ENCODE data around the gene TCFL5. TPM values are rescaled to one million over a fixed set of nuclear protein-coding genes. Genes with fewer than 3 reads are reported as not detected.
"Not testable (repeated sequence)": the region's sequence is repeated elsewhere in the genome, so short reads cannot be mapped to it uniquely, and the experiment has no call there.

Gene TCFL5
- total RNA-seq, 1 experiment from 2014 or later: 15.1 TPM

DNA sequence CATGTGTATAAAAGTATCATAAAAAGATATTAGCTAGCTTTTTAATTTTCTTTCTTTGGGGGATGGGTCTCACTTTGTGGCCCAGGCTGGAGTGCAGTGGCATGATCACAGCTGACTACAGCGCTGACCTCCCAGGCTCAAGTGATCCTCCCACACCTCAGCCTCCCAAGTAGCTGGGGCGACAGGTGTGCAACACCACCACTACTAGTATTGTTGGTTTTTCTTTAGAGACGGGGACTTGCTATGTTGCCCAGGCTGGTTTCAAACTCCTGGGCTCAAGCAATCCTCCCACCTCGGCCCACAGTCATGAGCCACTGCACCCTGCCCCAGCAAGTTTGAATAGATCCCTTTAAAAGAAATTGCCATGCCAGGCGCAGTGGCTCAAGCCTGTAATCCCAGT is 6.5 kb downstream of the TCFL5 start:
- Mint-ChIP-seq H3K4me3 (ENCODE audit: unreplicated experiment) (no peak overlapping the region), H3K27ac (ENCODE audit: unreplicated experiment) (no peak overlapping the region), H3K27me3 (ENCODE audit: insufficient read depth, unreplicated experiment) (no peaks in the 10 kb centered on the region), H3K36me3 (ENCODE audit: insufficient read depth, unreplicated experiment) (peaks cover 14% of the 10 kb centered on the region), H3K9me3 (ENCODE audit: unreplicated experiment) (no peaks in the 10 kb centered on the region), H3K4me1 (ENCODE audit: low read depth, unreplicated experiment) (peaks cover 2% of the 10 kb centered on the region)
- Histone ChIP-seq H3K4me1 (peaks cover 4% of the 10 kb centered on the region), H3K4me3 (ENCODE audit: low read depth, low read length) (no peak overlapping the region), H3K9me3 (no peaks in the 10 kb centered on the region), H3K36me3 (ENCODE audit: control insufficient read depth, insufficient read depth, low read length) (no peaks in the 10 kb centered on the region), H3K27me3 (replicated peaks; ENCODE audit: control insufficient read depth, insufficient read depth, low read length) (no peaks in the 10 kb centered on the region)
- ChIA-PET CTCF (no interaction called here), POLR2A (interaction anchor here (0.7 kb wide), 1 partner anchor 57 kb away, joined by 3 read pairs; no protein-coding TSS in a partner anchor)
- DNase-seq: no peak
- BruUV-seq (replicated peaks): no TSS peak
- TF ChIP-seq, protein P1, sequence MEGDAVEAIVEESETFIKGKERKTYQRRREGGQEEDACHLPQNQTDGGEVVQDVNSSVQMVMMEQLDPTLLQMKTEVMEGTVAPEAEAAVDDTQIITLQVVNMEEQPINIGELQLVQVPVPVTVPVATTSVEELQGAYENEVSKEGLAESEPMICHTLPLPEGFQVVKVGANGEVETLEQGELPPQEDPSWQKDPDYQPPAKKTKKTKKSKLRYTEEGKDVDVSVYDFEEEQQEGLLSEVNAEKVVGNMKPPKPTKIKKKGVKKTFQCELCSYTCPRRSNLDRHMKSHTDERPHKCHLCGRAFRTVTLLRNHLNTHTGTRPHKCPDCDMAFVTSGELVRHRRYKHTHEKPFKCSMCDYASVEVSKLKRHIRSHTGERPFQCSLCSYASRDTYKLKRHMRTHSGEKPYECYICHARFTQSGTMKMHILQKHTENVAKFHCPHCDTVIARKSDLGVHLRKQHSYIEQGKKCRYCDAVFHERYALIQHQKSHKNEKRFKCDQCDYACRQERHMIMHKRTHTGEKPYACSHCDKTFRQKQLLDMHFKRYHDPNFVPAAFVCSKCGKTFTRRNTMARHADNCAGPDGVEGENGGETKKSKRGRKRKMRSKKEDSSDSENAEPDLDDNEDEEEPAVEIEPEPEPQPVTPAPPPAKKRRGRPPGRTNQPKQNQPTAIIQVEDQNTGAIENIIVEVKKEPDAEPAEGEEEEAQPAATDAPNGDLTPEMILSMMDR (IDR thresholded peaks at IDR 0.05; ENCODE audit: insufficient read depth in 1 of 2, low read depth in 1 of 2, low read length in 1 of 2, severe bottlenecking in 1 of 2, unreplicated experiment in 1 of 2): no peak
- intact Hi-C loops (cut with micrococcal nuclease; ENCODE audit: unreplicated experiment): no loop called here

DNA sequence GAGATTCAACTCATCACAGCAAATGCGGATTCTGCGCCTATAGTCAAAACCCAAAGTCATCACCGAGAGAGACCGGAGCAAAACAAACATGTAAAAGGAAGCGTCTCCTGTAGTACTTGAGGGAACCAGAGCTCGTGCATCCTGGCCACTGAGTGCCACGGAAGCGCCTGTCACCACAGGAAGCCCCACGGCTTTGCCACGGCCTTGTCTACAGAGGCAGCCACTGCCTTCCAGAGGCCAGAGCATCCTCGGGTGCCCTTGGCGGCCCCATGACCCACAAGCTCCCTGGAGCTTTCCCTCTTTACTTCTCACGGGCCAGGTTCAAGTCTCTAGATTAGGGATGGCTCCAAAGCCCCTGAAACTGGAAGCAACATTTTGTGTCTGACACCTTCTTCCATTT is 7.5 kb downstream of the TCFL5 start:
- no peaks in the 10 kb centered on the region for H3K27me3 ChIP-seq (replicated peaks; ENCODE audit: control insufficient read depth, insufficient read depth, low read length)
- TF ChIP-seq, protein P1 (IDR thresholded peaks at IDR 0.05; ENCODE audit: insufficient read depth in 1 of 2, low read depth in 1 of 2, low read length in 1 of 2, severe bottlenecking in 1 of 2, unreplicated experiment in 1 of 2): no peak
- Mint-ChIP-seq H3K4me1 (ENCODE audit: low read depth, unreplicated experiment) (no peaks in the 10 kb centered on the region), H3K4me3 (ENCODE audit: unreplicated experiment) (no peak overlapping the region), H3K9me3 (ENCODE audit: unreplicated experiment) (no peaks in the 10 kb centered on the region), H3K36me3 (ENCODE audit: insufficient read depth, unreplicated experiment) (peaks cover 12% of the 10 kb centered on the region), H3K27ac (ENCODE audit: unreplicated experiment) (no peak overlapping the region), H3K27me3 (ENCODE audit: insufficient read depth, unreplicated experiment) (no peaks in the 10 kb centered on the region)
- CTCF ChIA-PET: interaction anchor here (0.5 kb wide), 1 partner anchor 46 kb away, joined by 3 read pairs; no protein-coding TSS in a partner anchor
- H3K4me3 ChIP-seq (ENCODE audit: low read depth, low read length): no peak overlapping the region
- no peaks in the 10 kb centered on the region for H3K4me1 ChIP-seq
- intact Hi-C loops (cut with micrococcal nuclease; ENCODE audit: unreplicated experiment): no loop called here
- H3K9me3 ChIP-seq: no peaks in the 10 kb centered on the region
- H3K36me3 ChIP-seq (ENCODE audit: control insufficient read depth, insufficient read depth, low read length): no peaks in the 10 kb centered on the region
- POLR2A ChIA-PET: no interaction called here
- no peak for DNase-seq
- no TSS peak for BruUV-seq (replicated peaks)

DNA sequence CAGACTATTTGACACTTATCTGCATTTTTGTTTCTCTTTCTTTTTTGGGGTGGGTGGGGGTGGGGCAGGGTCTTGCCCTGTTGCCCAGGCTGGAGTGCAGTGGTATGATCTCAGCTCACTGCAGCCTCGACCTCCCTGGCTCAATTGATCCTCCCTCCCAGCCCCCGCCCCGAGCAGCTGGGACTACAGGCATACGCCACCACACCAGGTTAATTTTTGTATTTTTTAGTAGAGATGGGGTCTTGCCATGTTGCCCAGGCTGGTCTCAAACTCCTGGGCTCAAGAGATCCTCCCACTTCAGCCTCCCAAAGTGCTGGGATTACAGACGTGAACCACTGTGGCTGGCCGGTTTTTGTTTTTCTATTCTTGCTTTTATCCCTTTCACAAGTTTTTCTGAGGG is 8.3 kb downstream of the TCFL5 start:
- POLR2A ChIA-PET; H3K4me1 ChIP-seq; CTCF ChIA-PET; H3K36me3 ChIP-seq (ENCODE audit: control insufficient read depth, insufficient read depth, low read length); H3K4me3 ChIP-seq (ENCODE audit: low read depth, low read length); BruUV-seq (replicated peaks); H3K9me3 ChIP-seq; H3K27ac Mint-ChIP-seq (ENCODE audit: unreplicated experiment); DNase-seq; intact Hi-C loops (cut with micrococcal nuclease; ENCODE audit: unreplicated experiment); H3K27me3 ChIP-seq (replicated peaks; ENCODE audit: control insufficient read depth, insufficient read depth, low read length); H3K9me3 Mint-ChIP-seq (ENCODE audit: unreplicated experiment); H3K4me1 Mint-ChIP-seq (ENCODE audit: low read depth, unreplicated experiment); H3K27me3 Mint-ChIP-seq (ENCODE audit: insufficient read depth, unreplicated experiment); H3K4me3 Mint-ChIP-seq (ENCODE audit: unreplicated experiment): not testable (repeated sequence)
- H3K36me3 Mint-ChIP-seq (ENCODE audit: insufficient read depth, unreplicated experiment): peaks cover 12% of the 10 kb centered on the region

DNA sequence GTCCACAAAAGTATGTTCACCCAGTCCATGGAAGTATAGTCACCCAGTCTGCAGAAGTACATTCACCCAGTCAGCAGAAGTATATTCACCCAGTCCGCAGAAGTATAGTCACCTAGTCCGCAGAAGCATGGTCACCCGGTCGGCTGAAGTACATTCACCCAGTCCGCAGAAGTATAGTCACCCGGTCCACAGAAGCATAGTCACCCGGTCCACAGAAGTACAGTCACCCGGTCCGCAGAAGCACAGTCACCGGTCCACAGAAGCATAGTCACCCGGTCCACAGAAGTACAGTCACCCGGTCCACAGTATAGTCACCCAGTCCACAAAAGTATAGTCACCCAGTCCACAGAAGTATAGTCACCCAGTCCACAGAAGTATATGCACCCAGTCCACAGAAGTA is 8.8 kb downstream of the TCFL5 start:
- Mint-ChIP-seq H3K27me3 (ENCODE audit: insufficient read depth, unreplicated experiment) (no peaks in the 10 kb centered on the region), H3K36me3 (ENCODE audit: insufficient read depth, unreplicated experiment) (peaks cover 14% of the 10 kb centered on the region), H3K4me3 (ENCODE audit: unreplicated experiment) (no peak overlapping the region), H3K27ac (ENCODE audit: unreplicated experiment) (no peak overlapping the region), H3K4me1 (ENCODE audit: low read depth, unreplicated experiment) (no peaks in the 10 kb centered on the region), H3K9me3 (ENCODE audit: unreplicated experiment) (no peaks in the 10 kb centered on the region)
- no TSS peak for BruUV-seq (replicated peaks)
- no peaks in the 10 kb centered on the region for H3K9me3 ChIP-seq
- CTCF ChIA-PET: no interaction called here
- TF ChIP-seq, protein P1 (IDR thresholded peaks at IDR 0.05; ENCODE audit: insufficient read depth in 1 of 2, low read depth in 1 of 2, low read length in 1 of 2, severe bottlenecking in 1 of 2, unreplicated experiment in 1 of 2): no peak
- no peak overlapping the region for H3K4me3 ChIP-seq (ENCODE audit: low read depth, low read length)
- DNase-seq: no peak
- POLR2A ChIA-PET: no interaction called here
- intact Hi-C loops (cut with micrococcal nuclease; ENCODE audit: unreplicated experiment): no loop called here
- H3K4me1 ChIP-seq: no peaks in the 10 kb centered on the region
- no peaks in the 10 kb centered on the region for H3K36me3 ChIP-seq (ENCODE audit: control insufficient read depth, insufficient read depth, low read length)
- no peaks in the 10 kb centered on the region for H3K27me3 ChIP-seq (replicated peaks; ENCODE audit: control insufficient read depth, insufficient read depth, low read length)

Measured in Caco-2 (cell line).